Endodermal cell (in vitro differentiated cells): ENCODE measurements around the gene SMCO1. TPM values are rescaled to one million over a fixed set of nuclear protein-coding genes. Genes with fewer than 3 reads are reported as not detected.

Experiments
- DNase-seq: peaks from one replicate; pipeline ENCODE4 v3.0.0-alpha.2; 2017
- H3K27ac ChIP-seq: 2 replicates; pipeline ENCODE4 v1.5.1; 2013; ENCODE audit warnings: mild to moderate bottlenecking, low read depth, low read length, moderate library complexity
- H3K27me3 ChIP-seq: 2 replicates; pipeline ENCODE4 v1.6.1; 2013; ENCODE audit warnings: mild to moderate bottlenecking, low read length, moderate library complexity; ENCODE audit not compliant: insufficient read depth, control insufficient read depth, poor library complexity, severe bottlenecking
- H3K36me3 ChIP-seq: 2 replicates; pipeline ENCODE4 v1.7.0; 2013; ENCODE audit warnings: mild to moderate bottlenecking, low read length, moderate library complexity; ENCODE audit not compliant: control insufficient read depth, insufficient read depth
- H3K4me1 ChIP-seq: one replicate; pipeline ENCODE4 v1.7.0; 2013; ENCODE audit warnings: low read length; ENCODE audit not compliant: control insufficient read depth, insufficient read depth
- H3K4me3 ChIP-seq: 2 replicates; pipeline ENCODE4 v1.5.1; 2013; ENCODE audit warnings: mild to moderate bottlenecking, low read length, moderate library complexity
- H3K9ac ChIP-seq: 2 replicates; pipeline ENCODE4 v1.6.1; 2013; ENCODE audit warnings: mild to moderate bottlenecking, low read length, moderate library complexity; ENCODE audit not compliant: poor library complexity, severe bottlenecking; ENCODE audit errors: extremely low read depth
- H3K9me3 ChIP-seq: 2 replicates; pipeline ENCODE4 v1.6.1; 2013; ENCODE audit warnings: mild to moderate bottlenecking, low read length, moderate library complexity; ENCODE audit not compliant: control insufficient read depth
- H3K27ac Mint-ChIP-seq: 2 replicates; pipeline ENCODE4 v1.8.0; 2020; ENCODE audit warnings: mixed read lengths
- H3K27me3 Mint-ChIP-seq: 2 replicates; pipeline ENCODE4 v1.8.0; 2021; ENCODE audit warnings: mild to moderate bottlenecking, mixed read lengths; ENCODE audit not compliant: insufficient read depth
- H3K36me3 Mint-ChIP-seq: 2 replicates; pipeline ENCODE4 v1.8.0; 2020; ENCODE audit warnings: low read depth, mixed read lengths
- H3K4me1 Mint-ChIP-seq: 2 replicates; pipeline ENCODE4 v1.8.0; 2020; ENCODE audit warnings: mixed read lengths
- H3K4me3 Mint-ChIP-seq: 2 replicates; pipeline ENCODE4 v1.8.0; 2020; ENCODE audit warnings: mild to moderate bottlenecking, moderate library complexity, mixed read lengths
- H3K9me3 Mint-ChIP-seq: 2 replicates; pipeline ENCODE4 v1.8.0; 2020; ENCODE audit warnings: mild to moderate bottlenecking, mixed read lengths
- WGBS, 2 experiments: methylation state at CpG; one replicate each; pipeline versions ENCODE4 v1.1.5 to v1.1.7; 2013; ENCODE audit warnings: missing lambda C conversion rate in 2 of 2, mixed read lengths in 1 of 2; ENCODE audit not compliant: insufficient coverage in 1 of 2, insufficient read length in 1 of 2; 5-methylcytosine and 5-hydroxymethylcytosine counted together
- total RNA-seq, 2 donors: library from RNA; stranded (reverse); fragmentation: NEBNext Ultra II Directional in 1 of 2; extraction: Animal tissue kit (Norgen Biotek cat#: 25700) in 1 of 2; gene quantifications; 2 replicates in 1 of 2; 3 replicates in 1 of 2; pipeline ENCODE4 v1.2.1, GENCODE V29; 2021
- TF ChIP-seq, protein P1 (sequence below): fragments of 200-600 bp; sonication (generic); conservative IDR thresholded peaks from 2 replicates; pipeline ENCODE4 v1.5.0; 2021; ENCODE audit warnings: antibody characterized with exemption, mild to moderate bottlenecking

The SMCO1 gene
- total RNA-seq, 2 donors from 2014 or later = not detected

DNA sequence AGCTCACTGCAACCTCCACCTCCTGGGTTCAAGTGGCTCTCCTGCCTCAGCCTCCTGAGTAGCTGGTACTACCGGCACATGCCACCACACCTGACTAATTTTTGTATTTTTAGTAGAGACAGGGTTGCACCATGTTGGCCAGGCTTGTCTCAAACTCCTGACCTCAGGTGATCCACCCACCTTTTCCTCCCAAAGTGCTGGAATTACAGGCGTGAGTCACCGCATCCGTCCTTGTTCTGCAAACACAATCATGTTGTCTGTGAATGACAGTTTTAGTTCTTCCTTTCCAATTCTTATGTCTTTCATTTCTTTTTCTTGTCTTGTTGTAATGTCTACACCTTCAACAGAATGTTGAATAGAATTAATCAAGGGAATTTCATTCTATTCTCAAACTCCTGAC lies 16.3 kb upstream of the SMCO1 start:
- Mint-ChIP-seq H3K27me3 (peaks cover 7% of the 10 kb centered on the region), H3K4me1 (no peaks in the 10 kb centered on the region), H3K9me3 (peaks cover 34% of the 10 kb centered on the region), H3K36me3 (peaks cover 3% of the 10 kb centered on the region), H3K4me3 (no peak overlapping the region), H3K27ac (no peak overlapping the region)
- Histone ChIP-seq H3K9ac (no peak overlapping the region), H3K9me3 (peaks cover 12% of the 10 kb centered on the region), H3K36me3 (no peaks in the 10 kb centered on the region), H3K4me3 (no peak overlapping the region), H3K4me1 (no peaks in the 10 kb centered on the region), H3K27me3 (no peaks in the 10 kb centered on the region), H3K27ac (no peak overlapping the region)
- WGBS, 2 experiments = 84 to 92% methylated on average over 4 of the region's 4 CpGs
- DNase-seq = no peak
- TF ChIP-seq, protein P1, sequence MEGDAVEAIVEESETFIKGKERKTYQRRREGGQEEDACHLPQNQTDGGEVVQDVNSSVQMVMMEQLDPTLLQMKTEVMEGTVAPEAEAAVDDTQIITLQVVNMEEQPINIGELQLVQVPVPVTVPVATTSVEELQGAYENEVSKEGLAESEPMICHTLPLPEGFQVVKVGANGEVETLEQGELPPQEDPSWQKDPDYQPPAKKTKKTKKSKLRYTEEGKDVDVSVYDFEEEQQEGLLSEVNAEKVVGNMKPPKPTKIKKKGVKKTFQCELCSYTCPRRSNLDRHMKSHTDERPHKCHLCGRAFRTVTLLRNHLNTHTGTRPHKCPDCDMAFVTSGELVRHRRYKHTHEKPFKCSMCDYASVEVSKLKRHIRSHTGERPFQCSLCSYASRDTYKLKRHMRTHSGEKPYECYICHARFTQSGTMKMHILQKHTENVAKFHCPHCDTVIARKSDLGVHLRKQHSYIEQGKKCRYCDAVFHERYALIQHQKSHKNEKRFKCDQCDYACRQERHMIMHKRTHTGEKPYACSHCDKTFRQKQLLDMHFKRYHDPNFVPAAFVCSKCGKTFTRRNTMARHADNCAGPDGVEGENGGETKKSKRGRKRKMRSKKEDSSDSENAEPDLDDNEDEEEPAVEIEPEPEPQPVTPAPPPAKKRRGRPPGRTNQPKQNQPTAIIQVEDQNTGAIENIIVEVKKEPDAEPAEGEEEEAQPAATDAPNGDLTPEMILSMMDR = no peak

DNA sequence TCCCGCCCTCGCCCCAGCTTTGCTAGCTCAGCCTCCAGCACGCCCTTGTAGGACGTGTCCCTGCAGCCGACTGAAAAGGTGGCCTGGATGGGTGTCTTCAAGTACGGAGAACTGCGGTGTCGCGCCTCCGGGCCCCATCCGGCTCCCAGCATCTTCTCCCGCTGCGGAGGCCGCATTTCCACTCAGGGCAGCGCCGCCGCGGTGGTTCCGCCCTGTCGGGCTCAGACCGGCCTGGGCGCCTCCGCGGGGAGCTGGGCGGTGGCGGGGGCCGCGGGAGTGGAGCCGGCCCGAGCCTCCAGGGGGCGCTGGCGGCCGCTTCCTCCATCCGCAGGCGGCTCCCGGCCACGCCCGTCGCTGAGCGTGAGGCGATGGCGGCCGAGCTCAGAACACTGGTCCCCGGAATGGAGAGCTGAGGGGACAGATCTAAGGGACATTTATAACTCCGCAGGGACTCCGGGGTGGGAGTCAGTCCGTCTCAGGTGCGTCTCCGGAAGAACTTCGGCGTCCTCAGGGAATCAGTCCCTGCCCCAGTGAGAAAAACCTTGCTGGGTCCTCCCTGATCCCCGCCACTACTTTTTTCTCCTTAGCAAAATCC lies 13.6 kb upstream of the SMCO1 start:
- peak overlapping the region; percentile 44 for H3K4me3 Mint-ChIP-seq
- WGBS, 2 experiments = 52 to 67% methylated on average over 33 to 52 of the region's 52 CpGs
- no peak overlapping the region for H3K27ac Mint-ChIP-seq
- H3K27me3 ChIP-seq = no peaks in the 10 kb centered on the region
- peaks cover 3% of the 10 kb centered on the region for H3K36me3 Mint-ChIP-seq
- peaks cover 33% of the 10 kb centered on the region for H3K9me3 Mint-ChIP-seq
- no peak overlapping the region for H3K4me3 ChIP-seq
- H3K27me3 Mint-ChIP-seq = peaks cover 7% of the 10 kb centered on the region
- no peak overlapping the region for H3K9ac ChIP-seq
- peak; percentile 94 for DNase-seq
- no peaks in the 10 kb centered on the region for H3K4me1 ChIP-seq
- H3K9me3 ChIP-seq = peaks cover 12% of the 10 kb centered on the region
- H3K36me3 ChIP-seq = no peaks in the 10 kb centered on the region
- no peaks in the 10 kb centered on the region for H3K4me1 Mint-ChIP-seq
- TF ChIP-seq, protein P1 = peak; percentile 96
- no peak overlapping the region for H3K27ac ChIP-seq

DNA sequence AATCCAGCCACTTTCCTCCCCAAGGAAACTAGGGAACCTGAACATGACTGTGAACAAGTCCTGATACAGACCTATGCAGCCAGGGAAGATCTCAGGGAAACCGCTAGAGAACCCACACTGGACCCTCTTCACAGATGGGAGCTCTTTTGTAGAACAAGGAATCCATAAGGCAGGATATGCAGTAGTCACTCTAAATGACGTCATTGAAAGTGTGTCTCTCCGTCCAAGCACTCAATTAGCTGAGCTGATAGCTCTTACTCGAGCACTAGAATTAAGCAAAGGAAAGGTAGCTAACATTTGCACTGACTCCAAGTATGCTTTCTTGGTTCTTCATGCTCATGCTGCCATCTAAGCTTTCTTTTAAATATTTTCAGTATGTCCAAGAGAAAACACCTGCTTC lies 10.0 kb upstream of the SMCO1 start:
- TF ChIP-seq, protein P1 = no peak
- no peak overlapping the region for H3K4me3 ChIP-seq
- H3K9me3 ChIP-seq = peaks cover 19% of the 10 kb centered on the region
- no peaks in the 10 kb centered on the region for H3K27me3 ChIP-seq
- H3K36me3 ChIP-seq = no peaks in the 10 kb centered on the region
- H3K4me1 Mint-ChIP-seq = no peaks in the 10 kb centered on the region
- 93% methylated on average over 4 of the region's 4 CpGs for WGBS, 2 experiments
- H3K4me1 ChIP-seq = no peaks in the 10 kb centered on the region
- no peak overlapping the region for H3K27ac ChIP-seq
- H3K9me3 Mint-ChIP-seq = peaks cover 24% of the 10 kb centered on the region
- no peak overlapping the region for H3K27ac Mint-ChIP-seq
- no peak overlapping the region for H3K9ac ChIP-seq
- H3K27me3 Mint-ChIP-seq = peaks cover 5% of the 10 kb centered on the region
- H3K36me3 Mint-ChIP-seq = no peaks in the 10 kb centered on the region
- H3K4me3 Mint-ChIP-seq = no peak overlapping the region
- DNase-seq = no peak
